Esophagus mucosa (tissue), 1 donor: ENCODE measurements around the gene SMYD4. TPM values are rescaled to one million over a fixed set of nuclear protein-coding genes. Genes with fewer than 3 reads are reported as not detected.
"Not testable (repeated sequence)": the region's sequence is repeated elsewhere in the genome, so short reads cannot be mapped to it uniquely, and the experiment has no call there.

ENCODE experiments used
- ATAC-seq: fragments of 200-7000 bp; cut with Tn5 transposase; one replicate; pipeline ENCODE4 v1.9.1; 2020
- total RNA-seq: library from RNA; stranded (reverse); gene quantifications from one replicate; pipeline ENCODE4 v1.2.4, GENCODE V29; 2023
- donor health status: DM: yes; HTN: yes; CAD: no.

The SMYD4 gene
- total RNA-seq, 1 donor from 2014 or later: 5.7 TPM

- no peak for ATAC-seq
These were observed 75.1 kb downstream of the SMYD4 start for GRCh38 chr17:1754430-1755112.

GRCh38 chr17:1753767-1754429 lies 75.8 kb downstream of the SMYD4 start:
- no peak for ATAC-seq

GRCh38 chr17:1752425-1753262 lies 77.1 kb downstream of the SMYD4 start:
- ATAC-seq: peak; percentile 68

GRCh38 chr17:1750628-1751027 lies 79.1 kb downstream of the SMYD4 start:
- no peak for ATAC-seq

GRCh38 chr17:1746975-1747543 lies 82.6 kb downstream of the SMYD4 start:
- ATAC-seq: peak; percentile 96

- ATAC-seq: no peak
These were observed 84.1 kb downstream of the SMYD4 start for GRCh38 chr17:1745513-1746020.

GRCh38 chr17:1744551-1745512 lies 84.9 kb downstream of the SMYD4 start:
- no peak for ATAC-seq

GRCh38 chr17:1743088-1743439 lies 86.6 kb downstream of the SMYD4 start:
- ATAC-seq: no peak

GRCh38 chr17:1742371-1743087 lies 87.2 kb downstream of the SMYD4 start, which contains the start of gene SERPINF2:
SERPINF2 (plus strand) TSS chr17:1742871; CDS start chr17:1744996, 2,125 bp downstream.
- ATAC-seq: no peak

- ATAC-seq: not testable (repeated sequence)
These were observed 87.8 kb downstream of the SMYD4 start for GRCh38 chr17:1741899-1742298.

GRCh38 chr17:1737531-1738291 lies 92.0 kb downstream of the SMYD4 start:
- peak; percentile 27 for ATAC-seq

- ATAC-seq: peak; percentile 31
These were observed 93.1 kb downstream of the SMYD4 start for GRCh38 chr17:1736348-1737281.

GRCh38 chr17:1735834-1736347 lies 93.8 kb downstream of the SMYD4 start:
- peak; percentile 18 for ATAC-seq

GRCh38 chr17:1735418-1735817 lies 94.3 kb downstream of the SMYD4 start:
- no peak for ATAC-seq

- ATAC-seq: no peak
These were observed 95.9 kb downstream of the SMYD4 start for GRCh38 chr17:1733759-1734158.

- no peak for ATAC-seq
These were observed 96.8 kb downstream of the SMYD4 start for GRCh38 chr17:1732833-1733321.

- ATAC-seq: no peak
These were observed 97.4 kb downstream of the SMYD4 start for GRCh38 chr17:1732241-1732832.

GRCh38 chr17:1731194-1731506 lies 98.6 kb downstream of the SMYD4 start:
- ATAC-seq: no peak
